Chondrocyte (in vitro differentiated cells): Measurements from ENCODE around the gene POM121C. TPM values are rescaled to one million over a fixed set of nuclear protein-coding genes. Genes with fewer than 3 reads are reported as not detected.
"Not testable (repeated sequence)": the region's sequence is repeated elsewhere in the genome, so short reads cannot be mapped to it uniquely, and the experiment has no call there.

Experiments used
- DNase-seq: peaks from one replicate; pipeline ENCODE4 v3.0.0; 2021; ENCODE audit warnings: mixed read lengths, low spot score
- H3K27ac Mint-ChIP-seq: one replicate; pipeline ENCODE4 v1.8.0; 2021; ENCODE audit warnings: mild to moderate bottlenecking, moderate library complexity, mixed read lengths; ENCODE audit not compliant: unreplicated experiment
- H3K27me3 Mint-ChIP-seq: 2 replicates; pipeline ENCODE4 v1.8.0; 2021; ENCODE audit warnings: low read depth, mixed read lengths
- H3K36me3 Mint-ChIP-seq: 2 replicates; pipeline ENCODE4 v1.8.0; 2021; ENCODE audit warnings: low read depth, mixed read lengths
- H3K4me1 Mint-ChIP-seq: 2 replicates; pipeline ENCODE4 v1.8.0; 2021; ENCODE audit warnings: low read depth, mild to moderate bottlenecking, mixed read lengths
- H3K4me3 Mint-ChIP-seq: one replicate; pipeline ENCODE4 v1.8.0; 2021; ENCODE audit warnings: mild to moderate bottlenecking, moderate library complexity, mixed read lengths; ENCODE audit not compliant: unreplicated experiment
- H3K9me3 Mint-ChIP-seq: 2 replicates; pipeline ENCODE4 v1.8.0; 2021; ENCODE audit warnings: low read depth, mixed read lengths
- CTCF ChIP-seq: fragments of 200-600 bp; sonication (generic); IDR thresholded peaks from 2 replicates; pipeline ENCODE4 v1.5.0; 2021; ENCODE audit warnings: antibody characterized with exemption, mild to moderate bottlenecking, moderate library complexity
- total RNA-seq: library from RNA; stranded (reverse); gene quantifications from 3 replicates; pipeline ENCODE4 v1.2.1, GENCODE V29; 2021

The POM121C gene
- total RNA-seq, 1 donor from 2014 or later, result 40.7 TPM

- H3K9me3 Mint-ChIP-seq, H3K4me3 Mint-ChIP-seq, H3K36me3 Mint-ChIP-seq, DNase-seq, H3K4me1 Mint-ChIP-seq, H3K27me3 Mint-ChIP-seq, H3K27ac Mint-ChIP-seq: not testable (repeated sequence)
These were observed 5.9 kb upstream of the POM121C start, which contains the start of gene SPDYE5 for GRCh38 chr7:75492020-75492419. Gene SPDYE5 (plus strand): TSS chr7:75492320. CDS start chr7:75494048, 1,728 bp downstream.

GRCh38 chr7:75485355-75485978 is 632 bp downstream of the POM121C start:
- not testable (repeated sequence) for H3K27me3 Mint-ChIP-seq, H3K4me1 Mint-ChIP-seq, H3K9me3 Mint-ChIP-seq, DNase-seq, H3K36me3 Mint-ChIP-seq
- H3K4me3 Mint-ChIP-seq, result peak overlapping the region; percentile 95
- H3K27ac Mint-ChIP-seq, result peak overlapping the region; percentile 95

DNA sequence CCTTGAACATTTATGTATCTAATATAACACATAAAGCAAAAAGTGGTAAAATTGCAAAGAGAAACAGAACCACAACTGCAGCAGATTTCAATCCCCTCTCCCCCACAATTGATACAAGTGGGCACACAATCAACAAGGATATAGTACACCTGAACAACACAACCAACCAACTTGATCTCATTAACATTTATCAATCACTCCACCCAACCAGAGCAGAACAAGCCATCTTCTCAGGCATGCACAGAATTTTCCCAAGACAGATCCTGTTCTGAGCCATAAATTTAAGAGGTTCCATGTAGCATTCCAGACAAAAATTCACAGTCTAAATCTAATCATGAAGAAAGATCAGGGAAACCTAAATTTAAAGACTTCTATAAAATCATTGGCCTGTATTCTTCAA is 5.8 kb downstream of the POM121C start:
- H3K9me3 Mint-ChIP-seq, H3K27me3 Mint-ChIP-seq, H3K4me1 Mint-ChIP-seq, H3K27ac Mint-ChIP-seq, H3K4me3 Mint-ChIP-seq, H3K36me3 Mint-ChIP-seq, DNase-seq: not testable (repeated sequence)

DNA sequence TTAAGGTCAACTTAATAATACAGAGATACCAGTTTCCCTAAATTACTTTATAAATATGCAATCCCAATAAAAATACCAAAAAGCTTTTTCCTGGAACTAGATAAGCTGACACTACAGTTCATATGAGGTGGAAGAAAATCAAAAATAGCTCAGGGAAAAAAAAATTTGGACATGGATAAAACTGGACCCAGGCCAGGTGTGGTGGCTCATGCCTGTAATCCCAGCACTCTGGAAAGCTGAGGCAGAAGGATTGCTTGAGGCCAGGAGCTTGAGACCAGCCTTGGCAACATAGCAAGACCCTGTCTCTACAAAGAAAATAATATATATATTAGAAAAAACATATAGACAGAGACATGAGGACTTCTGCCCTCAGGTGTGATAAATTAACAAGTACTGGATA is 8.6 kb downstream of the POM121C start:
- not testable (repeated sequence) for H3K36me3 Mint-ChIP-seq, H3K27ac Mint-ChIP-seq, H3K27me3 Mint-ChIP-seq, H3K4me1 Mint-ChIP-seq, H3K9me3 Mint-ChIP-seq, H3K4me3 Mint-ChIP-seq, DNase-seq

DNA sequence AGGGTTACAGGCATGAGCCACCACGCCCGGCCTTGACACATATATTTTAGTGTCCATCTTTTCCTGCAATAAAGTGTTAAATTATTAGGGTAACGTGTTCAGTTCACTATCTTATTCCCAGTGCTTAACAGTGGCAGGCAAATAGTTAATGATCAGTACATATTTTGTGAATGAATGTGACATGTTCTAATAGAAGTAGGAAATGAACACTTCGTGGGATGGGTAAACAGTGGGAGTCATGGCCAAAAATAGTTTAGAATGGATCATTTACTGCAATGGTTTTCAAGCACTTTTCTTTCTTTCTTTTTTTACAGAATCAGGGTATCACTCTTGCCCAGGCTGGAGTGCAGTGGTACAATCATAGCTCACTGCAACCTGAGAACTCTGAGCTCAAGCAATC is 15.9 kb downstream of the POM121C start:
- H3K9me3 Mint-ChIP-seq, H3K27me3 Mint-ChIP-seq, H3K4me3 Mint-ChIP-seq, H3K4me1 Mint-ChIP-seq, H3K27ac Mint-ChIP-seq, DNase-seq: not testable (repeated sequence)
- peaks cover 20% of the 10 kb centered on the region for H3K36me3 Mint-ChIP-seq

DNA sequence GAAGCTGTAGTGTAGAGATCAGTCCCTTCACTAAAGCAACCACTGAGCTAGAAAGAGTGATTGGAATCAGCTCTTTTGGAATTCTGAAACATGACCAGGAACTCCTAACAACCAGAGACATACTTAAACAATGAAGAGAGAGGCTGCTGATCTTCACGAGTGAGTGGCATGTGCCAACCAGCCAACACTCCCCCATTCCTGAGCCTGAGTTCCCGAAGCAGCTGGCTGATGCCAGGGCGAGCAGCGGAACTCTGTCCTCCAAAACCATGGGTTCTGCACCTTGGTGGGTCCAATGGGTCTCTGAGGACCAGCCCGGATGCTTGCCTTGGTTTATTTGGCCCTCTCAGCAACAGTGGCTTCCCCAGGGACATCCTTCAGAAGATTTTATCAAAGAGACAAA is 25.6 kb downstream of the POM121C start:
- not testable (repeated sequence) for H3K4me3 Mint-ChIP-seq, DNase-seq, H3K9me3 Mint-ChIP-seq, H3K36me3 Mint-ChIP-seq, H3K4me1 Mint-ChIP-seq, H3K27me3 Mint-ChIP-seq, H3K27ac Mint-ChIP-seq

DNA sequence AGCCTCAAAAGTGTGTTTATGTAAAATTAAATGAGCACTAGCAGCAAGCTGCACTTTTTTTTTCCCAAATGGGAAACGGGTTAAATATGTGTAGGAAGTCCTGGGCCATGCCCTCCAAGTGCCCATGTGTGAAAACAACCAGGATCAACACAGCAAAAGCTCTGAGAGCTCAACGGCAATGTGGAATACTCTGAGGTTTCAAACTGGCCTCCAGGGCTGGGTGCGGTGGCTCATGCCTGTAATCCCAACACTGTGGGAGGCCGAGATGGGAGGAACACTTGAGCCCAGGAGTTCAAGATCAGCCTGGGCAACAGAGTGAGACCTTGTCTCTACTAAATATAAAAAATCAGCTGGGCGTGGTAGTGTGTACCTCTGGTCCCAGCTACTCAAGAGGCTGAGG is 28.1 kb downstream of the POM121C start:
- not testable (repeated sequence) for H3K4me3 Mint-ChIP-seq, H3K27me3 Mint-ChIP-seq, H3K9me3 Mint-ChIP-seq, H3K27ac Mint-ChIP-seq, H3K36me3 Mint-ChIP-seq, H3K4me1 Mint-ChIP-seq, DNase-seq

- not testable (repeated sequence) for H3K36me3 Mint-ChIP-seq, H3K27me3 Mint-ChIP-seq, H3K4me1 Mint-ChIP-seq, DNase-seq, H3K9me3 Mint-ChIP-seq, H3K4me3 Mint-ChIP-seq, H3K27ac Mint-ChIP-seq
These were observed 29.7 kb downstream of the POM121C start for GRCh38 chr7:75456403-75456802.

DNA sequence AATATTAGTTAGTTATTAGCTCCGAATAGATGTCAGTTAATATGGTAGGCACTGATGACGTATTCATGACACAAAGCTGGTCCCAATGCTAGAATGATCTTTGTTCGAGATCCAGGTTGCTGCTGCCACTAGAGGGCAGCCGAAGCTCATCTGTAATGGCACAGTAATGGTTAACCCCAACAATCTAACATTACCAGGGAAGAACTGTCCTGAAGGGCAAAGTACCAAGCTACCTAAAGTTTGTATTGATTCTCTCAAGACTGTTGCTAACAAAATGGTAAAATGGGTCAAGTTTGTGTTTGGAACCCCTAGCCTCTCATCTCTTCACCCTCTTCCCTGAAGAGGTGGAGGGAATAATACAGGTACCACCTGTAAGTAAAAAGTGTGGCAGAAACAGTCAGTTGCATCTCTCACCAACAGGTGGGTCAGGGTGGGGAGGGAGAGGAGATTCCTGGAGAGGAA is 33.6 kb downstream of the POM121C start:
- not testable (repeated sequence) for H3K4me3 Mint-ChIP-seq, H3K4me1 Mint-ChIP-seq, H3K27ac Mint-ChIP-seq, DNase-seq, H3K27me3 Mint-ChIP-seq, H3K36me3 Mint-ChIP-seq, H3K9me3 Mint-ChIP-seq
- TF ChIP-seq CTCF, result peak; percentile 78

DNA sequence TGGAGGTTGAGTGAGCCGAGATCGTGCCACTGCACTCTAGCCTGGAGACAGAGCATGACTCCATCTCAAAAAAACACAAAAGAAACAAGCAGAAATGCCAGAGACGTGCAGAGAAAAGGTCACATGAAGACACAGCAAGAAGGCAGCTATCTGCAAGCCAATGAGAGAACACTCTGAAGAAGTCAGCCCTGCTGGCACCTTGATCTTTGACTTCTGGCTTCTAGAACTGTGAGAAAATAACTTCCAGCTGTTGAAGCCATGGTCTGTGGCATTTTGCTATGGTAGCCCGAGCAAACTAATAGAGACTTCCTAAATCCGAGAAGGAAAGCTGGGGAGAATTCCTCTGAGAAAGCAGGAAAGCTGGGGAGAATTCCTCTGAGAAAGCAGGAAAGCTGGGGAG is 36.2 kb downstream of the POM121C start:
- H3K27ac Mint-ChIP-seq, DNase-seq, H3K4me3 Mint-ChIP-seq, H3K36me3 Mint-ChIP-seq, H3K9me3 Mint-ChIP-seq, H3K27me3 Mint-ChIP-seq, H3K4me1 Mint-ChIP-seq: not testable (repeated sequence)

GRCh38 chr7:75442465-75443111 is 43.5 kb downstream of the POM121C start:
- H3K4me1 Mint-ChIP-seq, H3K27me3 Mint-ChIP-seq, DNase-seq, H3K9me3 Mint-ChIP-seq: not testable (repeated sequence)
- Mint-ChIP-seq H3K27ac (peak overlapping the region; percentile 97), H3K4me3 (peak overlapping the region; percentile 84), H3K36me3 (peaks cover 16% of the 10 kb centered on the region)

DNA sequence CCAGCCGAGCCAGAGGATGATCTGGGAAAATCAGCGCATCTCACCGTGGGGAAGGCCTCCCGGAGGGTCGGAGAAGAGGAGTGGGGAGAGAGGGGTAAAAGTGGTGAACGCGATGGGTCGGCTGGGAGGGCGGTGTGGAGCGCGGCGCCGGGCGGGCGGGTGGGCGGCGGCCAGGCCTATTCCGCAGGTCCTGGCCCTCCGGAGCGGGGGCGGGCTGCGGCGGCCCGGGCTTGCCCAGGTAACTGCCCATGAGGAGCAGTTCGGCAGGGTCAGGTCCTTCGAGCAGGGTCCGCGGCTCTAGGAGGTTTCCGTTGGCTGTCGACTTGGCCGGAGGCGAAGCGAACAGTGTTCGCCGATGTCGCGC is 44.0 kb downstream of the POM121C start:
- H3K27me3 Mint-ChIP-seq, H3K4me1 Mint-ChIP-seq, DNase-seq, H3K9me3 Mint-ChIP-seq: not testable (repeated sequence)
- Mint-ChIP-seq H3K36me3 (peaks cover 16% of the 10 kb centered on the region), H3K27ac (peak overlapping the region; percentile 89), H3K4me3 (peak overlapping the region; percentile 85)
